HK-2 (cell line): ENCODE measurements around the gene CFAP43.

Source experiments
- DNase-seq: peaks from one replicate; pipeline ENCODE4 v3.0.0-alpha.2; 2018; ENCODE audit not compliant: unreplicated experiment

The CFAP43 gene, protein sequence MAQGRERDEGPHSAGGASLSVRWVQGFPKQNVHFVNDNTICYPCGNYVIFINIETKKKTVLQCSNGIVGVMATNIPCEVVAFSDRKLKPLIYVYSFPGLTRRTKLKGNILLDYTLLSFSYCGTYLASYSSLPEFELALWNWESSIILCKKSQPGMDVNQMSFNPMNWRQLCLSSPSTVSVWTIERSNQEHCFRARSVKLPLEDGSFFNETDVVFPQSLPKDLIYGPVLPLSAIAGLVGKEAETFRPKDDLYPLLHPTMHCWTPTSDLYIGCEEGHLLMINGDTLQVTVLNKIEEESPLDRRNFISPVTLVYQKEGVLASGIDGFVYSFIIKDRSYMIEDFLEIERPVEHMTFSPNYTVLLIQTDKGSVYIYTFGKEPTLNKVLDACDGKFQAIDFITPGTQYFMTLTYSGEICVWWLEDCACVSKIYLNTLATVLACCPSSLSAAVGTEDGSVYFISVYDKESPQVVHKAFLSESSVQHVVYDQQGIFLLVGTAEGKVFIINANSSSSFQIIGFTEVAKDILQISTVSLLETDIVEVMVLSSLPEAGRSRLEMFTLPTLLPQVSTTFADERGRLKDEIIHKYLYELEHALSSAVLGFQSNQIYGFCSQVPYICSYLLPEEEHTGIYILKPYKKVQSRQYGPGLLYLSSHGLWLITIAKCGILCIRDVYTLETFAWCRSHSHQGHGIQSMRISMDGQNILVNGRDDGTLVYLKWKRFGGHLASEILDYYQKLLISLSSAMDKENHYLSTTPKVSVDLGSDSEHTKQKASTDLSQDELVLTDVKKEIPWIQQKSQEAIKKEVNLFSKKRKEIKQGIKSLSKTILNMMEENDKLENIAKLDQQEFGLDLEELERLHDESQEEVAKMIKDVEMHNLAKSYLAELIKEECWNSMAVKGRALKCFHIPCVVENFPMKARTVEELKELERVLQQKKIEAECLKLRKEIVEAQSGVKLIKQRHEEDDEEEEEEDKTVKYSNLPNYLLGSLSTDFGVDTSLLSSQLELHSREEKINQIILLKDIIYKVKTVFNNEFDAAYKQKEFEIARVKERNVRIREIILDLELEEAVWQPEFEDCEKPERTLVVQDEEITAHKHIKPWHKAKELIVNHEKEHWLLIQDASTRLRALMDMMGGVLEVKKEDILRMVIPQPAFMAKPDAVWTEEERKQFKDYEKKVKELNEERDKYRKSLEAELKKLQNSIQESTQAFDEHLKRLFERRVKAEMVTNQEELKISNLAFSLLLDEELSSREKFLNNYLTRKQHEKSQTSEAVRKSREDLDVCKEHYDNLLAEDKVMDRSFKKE (N-terminal part only)

DNA sequence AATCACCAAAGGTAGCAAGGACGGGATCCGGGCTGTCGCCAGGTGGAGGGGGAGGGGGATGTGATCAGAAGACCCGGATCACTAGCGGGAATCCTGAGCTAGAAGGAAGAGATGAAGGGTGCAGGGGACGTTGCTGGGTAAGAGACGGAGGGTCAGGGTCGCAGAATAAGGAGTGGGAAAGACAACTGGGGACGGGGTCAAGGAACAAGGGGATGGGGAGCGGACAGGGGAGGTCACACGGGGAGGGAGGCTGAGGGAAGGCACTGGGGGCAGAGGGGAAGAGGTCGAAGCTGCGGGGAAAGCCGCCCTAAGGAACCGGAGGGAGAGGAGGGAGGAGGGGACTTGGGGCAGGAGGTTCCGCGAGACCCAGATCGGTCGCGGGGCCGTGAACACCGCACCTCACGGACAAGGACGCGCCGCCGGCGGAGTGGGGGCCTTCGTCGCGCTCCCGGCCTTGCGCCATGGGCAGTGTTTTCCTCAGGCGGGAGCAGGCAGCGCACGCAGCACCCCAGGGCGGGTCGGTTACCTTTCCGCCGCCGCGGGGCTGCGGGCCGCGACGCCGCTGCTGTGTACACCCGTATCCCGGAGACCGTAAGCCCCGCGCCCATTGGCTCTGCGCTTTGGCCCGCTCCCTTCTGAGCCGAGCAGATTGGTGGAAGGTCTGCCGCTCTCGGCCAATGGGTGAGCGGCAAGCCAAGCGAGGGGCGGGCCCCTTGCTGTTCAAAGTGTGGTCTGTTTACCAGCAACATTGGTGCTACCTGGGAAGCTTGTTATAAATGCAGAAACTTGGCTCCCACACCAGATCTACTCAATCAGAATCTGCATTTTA is at the start of gene CFAP43:
TSS of gene CFAP43 (minus strand) at position 581 of the 829 bp plus-strand sequence. CDS start at position 463, 118 bp downstream.
- DNase-seq, result peak; percentile 99

DNA sequence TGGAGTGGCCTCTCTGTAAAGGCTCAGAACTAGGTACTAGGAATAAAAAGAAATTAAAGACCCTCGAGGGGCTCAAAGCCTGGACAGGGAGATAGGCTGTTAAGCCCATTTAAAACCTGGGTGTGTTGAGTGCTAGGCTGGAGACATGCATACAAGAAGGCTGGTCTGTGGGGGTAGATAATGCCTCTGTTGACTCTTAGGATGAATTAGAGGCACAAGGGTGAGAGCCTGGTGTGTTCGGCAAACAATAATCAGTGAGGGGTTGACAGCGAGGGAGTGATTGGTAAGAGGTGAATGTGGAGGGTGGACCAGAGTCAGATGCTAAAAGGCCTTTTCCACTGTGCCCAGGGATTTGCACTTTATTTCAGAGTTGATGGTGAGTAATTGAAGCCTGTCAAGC is 49.5 kb upstream of the CFAP43 start:
- DNase-seq, result no peak

DNA sequence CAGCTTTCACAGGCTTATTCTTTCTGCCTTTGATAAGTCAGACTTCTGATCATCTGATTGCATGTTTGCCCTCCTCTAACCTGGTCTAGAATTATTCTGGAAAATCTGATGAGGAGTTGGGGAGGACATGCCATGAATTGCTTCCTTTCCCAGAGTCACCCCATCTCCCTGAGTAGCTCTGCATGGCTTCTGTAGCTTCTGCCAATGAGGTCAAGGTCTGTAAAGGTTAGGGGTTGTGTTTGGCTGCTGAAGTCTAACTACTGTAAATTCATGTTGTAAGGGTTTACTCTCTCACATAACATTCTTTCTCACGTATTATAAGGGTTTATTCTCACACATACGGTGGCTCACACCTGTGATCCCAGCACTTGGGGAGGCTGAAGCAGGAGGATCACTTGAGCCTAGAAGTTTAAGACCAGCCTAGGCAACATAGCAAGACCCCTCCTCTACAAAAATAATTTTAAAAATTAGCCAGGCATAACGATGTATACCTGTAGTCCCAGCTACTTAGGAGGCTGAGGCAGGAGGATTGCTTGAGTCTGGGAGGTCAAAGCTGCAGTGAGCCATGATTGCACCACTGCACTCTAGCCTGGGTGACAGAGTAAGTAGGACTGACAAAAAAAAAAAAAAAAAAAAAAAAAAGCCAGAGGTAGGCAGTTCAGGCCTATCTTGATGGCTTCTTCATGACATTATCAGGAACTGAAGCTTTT is 47.5 kb upstream of the CFAP43 start:
- no peak for DNase-seq

DNA sequence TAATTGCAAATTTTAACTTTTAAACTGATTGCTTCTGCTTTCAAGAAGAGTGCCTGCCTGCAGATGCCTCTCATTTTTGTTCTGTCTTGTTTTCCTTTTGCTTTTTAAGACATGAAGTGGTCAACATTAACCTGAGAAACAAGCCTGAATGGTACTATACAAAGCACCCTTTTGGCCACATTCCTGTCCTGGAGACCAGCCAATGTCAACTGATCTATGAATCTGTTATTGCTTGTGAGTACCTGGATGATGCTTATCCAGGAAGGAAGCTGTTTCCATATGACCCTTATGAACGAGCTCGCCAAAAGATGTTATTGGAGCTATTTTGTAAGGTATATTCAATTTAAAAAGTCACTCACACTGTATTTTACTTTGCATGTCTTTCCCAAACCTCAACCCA is 45.6 kb upstream of the CFAP43 start:
- no peak for DNase-seq

DNA sequence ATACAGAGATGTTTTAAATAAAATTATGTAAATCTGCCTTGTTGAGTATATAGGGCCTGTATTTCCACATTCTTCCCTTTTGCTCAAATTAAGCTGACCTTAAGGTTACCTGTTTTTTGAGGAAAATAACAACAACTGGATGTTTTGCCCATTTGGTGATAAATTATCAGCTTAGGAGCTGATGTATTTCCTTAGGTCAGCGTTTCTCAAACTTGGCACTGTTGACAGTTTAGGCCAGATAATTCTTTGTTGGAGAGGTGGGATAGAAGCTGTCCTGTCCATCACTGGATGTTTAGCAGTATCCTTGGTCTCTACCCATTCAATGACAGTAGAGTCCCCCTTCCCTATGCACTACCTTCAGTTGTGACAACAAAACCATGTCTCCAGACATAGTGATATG is 44.0 kb upstream of the CFAP43 start:
- no peak for DNase-seq

DNA sequence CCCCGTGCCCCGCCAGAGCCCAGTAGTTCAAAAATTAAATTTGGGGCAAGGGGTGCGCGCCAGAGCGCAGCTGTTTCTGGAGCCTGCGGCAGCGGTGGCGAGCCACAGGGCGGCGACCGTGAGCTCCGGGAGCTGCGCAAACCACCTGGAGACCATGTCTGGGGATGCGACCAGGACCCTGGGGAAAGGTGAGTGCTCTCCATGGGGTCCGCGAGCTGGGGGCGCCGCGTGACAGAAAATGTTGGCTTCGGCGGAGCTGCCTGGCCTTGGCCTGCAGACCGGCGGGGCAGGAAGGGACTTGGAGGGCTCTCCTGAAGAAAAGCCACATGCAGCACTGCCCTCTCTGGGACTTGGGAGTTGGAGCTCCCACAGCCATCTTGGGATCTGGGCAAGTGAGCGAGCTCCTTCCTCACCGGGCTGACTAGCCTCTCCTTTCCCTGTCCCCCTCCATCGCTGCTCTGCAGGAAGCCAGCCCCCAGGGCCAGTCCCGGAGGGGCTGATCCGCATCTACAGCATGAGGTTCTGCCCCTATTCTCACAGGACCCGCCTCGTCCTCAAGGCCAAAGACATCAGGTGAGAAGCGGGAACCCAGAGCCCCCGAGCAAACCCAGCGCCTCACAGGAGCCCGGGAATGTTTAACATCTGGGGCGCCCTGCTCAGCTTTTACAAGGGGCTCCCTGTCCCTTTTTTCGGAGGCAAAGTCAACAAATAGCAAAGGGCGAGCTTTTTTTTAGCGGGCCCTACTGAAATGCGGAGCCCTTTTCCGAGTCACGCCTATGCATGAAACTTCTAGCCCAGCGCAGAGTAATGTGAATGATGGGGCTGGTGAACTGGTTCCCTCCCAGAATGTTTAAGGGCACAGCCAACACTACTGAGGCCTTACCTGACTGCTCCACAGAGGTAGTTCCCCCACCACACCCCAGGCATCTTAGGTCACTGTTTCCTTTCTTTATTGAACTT is 42.9 kb upstream of the CFAP43 start:
- DNase-seq, result peak; percentile 73

DNA sequence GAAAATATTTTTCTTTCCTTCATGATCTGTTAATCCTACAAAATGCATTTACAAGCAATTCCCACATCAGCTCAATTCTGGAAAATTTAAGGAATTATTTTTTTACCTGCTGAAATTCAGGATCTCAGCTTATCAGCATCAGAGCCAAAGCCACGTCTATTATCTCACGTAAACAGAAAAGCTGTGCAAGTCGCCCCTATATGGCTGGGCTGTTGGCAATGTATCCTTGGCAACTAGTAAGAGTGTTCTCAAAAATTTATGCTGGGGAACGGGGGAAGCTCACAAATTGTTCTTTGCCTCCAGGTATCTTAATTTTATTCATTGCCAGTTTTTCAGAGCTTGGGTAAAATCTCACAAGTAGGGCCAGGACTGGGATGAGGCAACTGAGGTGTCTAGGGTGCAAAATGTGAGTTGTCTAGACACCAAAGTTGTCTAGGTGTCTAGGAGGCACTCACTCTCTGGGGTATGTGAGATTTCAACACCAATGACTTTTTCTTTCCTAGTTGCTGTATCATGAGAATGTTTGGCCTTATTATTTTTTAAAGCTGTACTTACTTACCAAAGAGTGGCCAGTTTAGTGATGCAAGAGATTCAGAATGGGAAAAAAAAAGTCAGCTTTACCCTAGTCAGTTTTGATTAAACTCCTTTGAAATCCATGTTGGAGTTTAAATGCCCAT is 41.9 kb upstream of the CFAP43 start:
- no peak for DNase-seq

DNA sequence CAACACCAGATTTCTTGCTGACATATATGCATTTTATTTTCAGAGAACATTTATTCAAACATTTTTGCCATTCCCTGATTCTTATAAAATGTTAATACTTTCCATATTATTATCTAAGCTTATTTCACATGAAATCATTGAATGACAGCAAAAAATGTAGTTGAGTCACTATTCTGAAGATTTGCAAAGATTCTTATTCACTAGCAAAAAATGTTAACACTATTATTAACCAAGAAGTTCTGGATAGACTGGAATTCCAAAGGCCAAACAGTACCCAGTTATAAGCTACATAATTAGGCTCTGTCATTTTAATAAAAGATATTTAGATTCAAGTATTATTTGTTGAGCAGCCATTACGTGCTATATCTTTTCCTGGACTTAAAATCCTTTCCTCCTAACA is 41.1 kb upstream of the CFAP43 start:
- DNase-seq, result no peak

DNA sequence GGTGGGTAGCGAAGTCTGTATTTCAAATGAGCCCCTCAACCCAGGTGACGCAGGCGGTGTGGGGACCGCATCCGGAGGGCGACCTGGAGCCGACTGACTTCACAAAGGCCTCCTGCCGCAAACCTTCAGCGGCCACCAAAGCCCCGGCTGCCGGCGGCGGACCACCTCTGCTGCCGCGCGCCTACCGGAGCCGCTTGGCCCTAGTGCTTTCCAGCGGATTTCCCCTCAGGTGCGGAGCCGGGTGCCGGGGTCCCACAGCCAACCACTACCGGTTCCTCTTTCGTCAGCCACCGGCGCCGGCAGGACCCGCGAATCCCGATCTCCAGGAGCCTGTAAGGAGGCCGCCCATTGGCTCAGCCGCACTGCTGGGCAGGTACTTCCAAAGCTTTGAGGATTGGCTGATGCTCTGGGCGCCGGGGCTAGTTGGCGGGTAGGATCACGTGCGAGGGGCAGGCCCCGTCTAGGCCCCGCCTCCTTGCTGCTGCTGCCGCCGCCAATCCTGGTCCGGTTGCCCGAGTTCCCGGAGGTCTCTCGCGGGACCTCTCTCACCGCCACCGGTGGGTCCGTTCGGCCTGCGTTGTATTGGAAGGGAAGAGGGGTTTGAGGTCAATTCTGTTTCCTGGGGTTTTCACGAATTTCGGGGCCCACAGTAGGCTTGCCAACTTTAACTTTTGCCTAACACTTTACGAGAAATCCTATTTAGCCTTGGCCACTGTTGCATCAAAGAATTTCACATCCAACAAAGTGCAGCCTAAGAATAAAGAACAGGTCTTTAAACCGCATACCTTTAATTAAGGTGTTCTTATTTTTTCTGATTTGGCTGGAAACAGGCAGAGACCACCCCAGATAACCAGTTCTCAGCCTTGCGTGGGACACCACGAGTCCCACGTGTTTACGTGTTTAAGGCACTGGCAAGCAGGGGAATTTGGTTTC is 36.8 kb upstream of the CFAP43 start, which contains the start of gene GSTO2:
TSS of gene GSTO2 (plus strand) at position 472 of the 933 bp plus-strand sequence. CDS start 5,732 bp downstream, outside the sequence.
- peak; percentile 100 for DNase-seq

DNA sequence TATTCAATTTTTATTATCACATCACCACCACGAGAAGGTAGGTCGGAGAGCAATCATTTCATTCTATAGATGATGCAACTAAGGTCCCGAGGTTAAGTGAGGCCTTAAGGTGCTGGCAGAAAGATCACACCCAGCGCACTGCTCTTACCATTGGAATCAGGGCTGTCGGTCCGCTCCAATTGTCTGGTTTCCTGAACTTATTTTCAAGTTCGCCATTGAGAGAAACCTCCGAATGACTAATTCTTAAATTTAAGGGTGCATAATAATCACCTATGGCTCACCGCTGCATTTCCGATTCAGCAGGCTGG is 36.2 kb upstream of the CFAP43 start:
- DNase-seq, result no peak

DNA sequence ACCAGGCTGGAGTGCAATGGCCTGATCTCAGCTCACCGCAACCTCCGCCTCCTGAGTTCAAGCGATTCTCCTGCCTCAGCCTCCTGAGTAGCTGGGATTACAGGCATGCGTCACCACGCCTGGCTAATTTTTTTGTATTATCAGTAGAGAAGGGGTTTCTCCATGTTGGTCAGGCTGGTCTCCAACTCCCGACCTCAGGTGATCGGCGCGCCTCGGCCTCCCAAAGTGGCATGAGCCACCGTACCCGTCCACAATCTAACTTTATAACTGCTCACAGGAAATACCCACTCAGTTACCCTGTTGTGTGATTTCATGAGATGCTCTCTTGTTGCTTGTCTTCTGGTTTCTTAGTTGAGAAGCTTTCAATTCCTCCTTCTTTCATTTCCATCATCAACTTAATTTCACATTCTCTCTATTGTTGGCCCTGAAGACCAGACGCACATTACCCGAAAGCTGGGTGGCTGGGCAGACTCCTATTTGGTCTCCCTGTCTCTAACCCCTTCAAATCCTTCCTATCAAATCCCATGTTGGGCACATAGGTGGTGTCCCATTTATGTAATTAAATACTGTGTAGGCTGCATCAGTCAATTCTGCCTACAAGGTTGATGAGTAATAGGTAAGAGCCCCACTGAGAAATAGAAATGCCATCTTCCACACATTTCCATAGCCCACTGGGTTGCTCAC is 35.7 kb upstream of the CFAP43 start:
- DNase-seq, result no peak

DNA sequence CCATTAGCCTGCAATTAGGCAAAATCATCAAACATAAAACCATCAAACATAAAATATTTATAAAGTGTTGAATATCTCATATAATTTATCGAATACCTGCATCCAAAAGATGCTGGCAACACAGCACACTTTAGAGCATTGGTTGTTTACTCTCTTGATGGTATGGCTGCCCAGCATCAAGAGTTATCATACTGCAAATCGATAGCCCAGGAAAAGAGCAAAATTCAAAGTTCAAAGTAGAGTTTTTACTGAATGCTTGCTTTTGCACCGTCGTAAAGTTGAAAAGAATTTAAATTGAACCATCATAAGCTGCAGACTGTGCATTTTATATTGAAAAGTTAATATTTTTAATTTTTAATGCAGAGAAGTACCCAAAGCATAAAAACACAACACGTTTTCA is 32.6 kb upstream of the CFAP43 start:
- no peak for DNase-seq

DNA sequence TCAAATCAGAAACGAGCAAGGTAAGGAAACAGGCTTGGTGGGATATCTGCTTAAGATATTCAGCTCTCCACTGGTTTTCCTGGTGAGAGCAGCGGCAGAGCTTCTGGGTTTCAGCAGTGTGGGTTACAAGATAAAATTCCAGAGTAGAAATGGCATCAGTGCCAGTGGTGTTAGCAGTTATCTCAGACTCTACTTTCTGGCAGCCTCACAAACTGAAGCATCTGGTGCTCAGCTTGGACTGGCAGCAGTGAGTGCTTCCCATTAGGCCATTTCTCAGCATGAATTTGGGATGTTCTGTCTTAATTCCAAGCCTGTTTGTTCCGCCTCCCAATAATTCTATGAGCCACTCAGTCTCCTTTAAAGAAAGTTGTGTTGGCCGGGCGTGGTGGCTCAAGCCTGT is 29.9 kb upstream of the CFAP43 start:
- DNase-seq, result no peak

DNA sequence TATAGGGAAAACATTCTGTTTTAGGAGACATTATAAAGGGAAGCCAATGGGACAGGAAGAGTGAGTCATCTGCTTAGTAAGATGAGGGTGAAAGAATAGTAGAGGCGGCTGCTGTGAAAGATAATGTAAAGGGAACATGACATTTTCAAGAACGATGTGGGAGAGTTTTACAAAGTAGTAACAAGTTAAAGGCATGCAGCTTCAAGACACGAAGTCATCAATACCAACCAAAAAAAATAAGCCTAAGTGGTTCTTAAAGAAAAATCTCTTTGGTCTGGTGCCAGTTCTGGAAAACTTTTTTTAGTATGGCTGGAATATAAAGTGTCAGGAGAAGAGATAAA is 28.6 kb upstream of the CFAP43 start:
- no peak for DNase-seq

DNA sequence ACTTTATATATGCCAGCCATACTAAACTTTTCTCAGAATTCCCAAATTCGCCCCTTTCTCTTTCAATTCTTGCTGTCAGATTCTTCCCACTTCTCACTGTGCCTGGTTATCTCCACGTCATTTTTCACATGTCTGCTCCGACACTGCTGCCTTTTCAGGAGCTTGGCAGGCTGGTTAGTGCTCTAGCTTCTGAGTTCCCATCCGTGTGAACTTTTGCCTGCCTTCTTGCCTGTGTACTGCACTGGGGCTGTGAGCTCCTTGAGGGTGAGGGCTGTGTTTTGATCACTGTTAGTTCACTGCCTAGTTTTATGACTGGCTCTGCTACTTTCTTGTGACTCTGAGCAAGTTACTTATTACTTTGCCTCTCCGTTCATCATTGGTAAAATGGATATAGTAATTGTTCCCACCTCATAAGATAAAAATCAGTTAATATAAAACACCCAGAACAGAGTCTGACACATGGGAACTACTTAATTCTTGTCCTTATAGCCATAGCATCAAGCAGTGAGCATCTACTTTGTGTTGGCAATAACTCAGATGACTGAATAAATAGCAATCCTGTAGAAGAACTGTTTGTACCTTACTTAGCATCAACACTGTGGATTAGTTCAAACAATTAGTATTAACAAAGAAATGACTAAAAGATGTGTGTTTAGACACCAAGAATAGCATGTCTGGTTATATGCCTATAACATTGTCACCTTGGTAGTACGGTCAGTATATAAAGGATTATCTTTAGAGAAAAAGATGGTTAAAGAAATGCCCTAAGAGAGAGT is 28.0 kb upstream of the CFAP43 start:
- DNase-seq, result no peak

DNA sequence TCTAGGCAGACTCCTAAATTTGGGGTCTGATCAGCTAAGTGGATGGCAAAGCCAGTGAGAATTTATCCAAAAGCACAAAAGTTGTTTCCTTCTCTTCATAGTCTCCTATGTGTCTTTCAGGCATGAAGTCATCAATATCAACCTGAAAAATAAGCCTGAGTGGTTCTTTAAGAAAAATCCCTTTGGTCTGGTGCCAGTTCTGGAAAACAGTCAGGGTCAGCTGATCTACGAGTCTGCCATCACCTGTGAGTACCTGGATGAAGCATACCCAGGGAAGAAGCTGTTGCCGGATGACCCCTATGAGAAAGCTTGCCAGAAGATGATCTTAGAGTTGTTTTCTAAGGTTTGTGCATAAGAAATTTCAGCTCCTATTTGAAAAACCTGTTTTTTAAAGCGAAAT is 27.3 kb upstream of the CFAP43 start:
- no peak for DNase-seq
